HG03025 (cell line): Measurements from ENCODE around the gene NME4.
"Not testable (repeated sequence)": the region's sequence is repeated elsewhere in the genome, so short reads cannot be mapped to it uniquely, and the experiment has no call there.

Experiments
- ATAC-seq: cut with Tn5 transposase; IDR thresholded peaks from one replicate; pipeline ENCODE4 v1.9.1; 2021; ENCODE audit warnings: mild to moderate bottlenecking, moderate library complexity; ENCODE audit not compliant: unreplicated experiment, low FRiP score

Gene NME4

GRCh38 chr16:396199-396598 is 800 bp upstream of the NME4 start:
- ATAC-seq: no peak

GRCh38 chr16:396605-397004 is 394 bp upstream of the NME4 start:
- no peak for ATAC-seq

GRCh38 chr16:397736-398332 is 835 bp downstream of the NME4 start:
- no peak for ATAC-seq

GRCh38 chr16:398561-399339 is 1.8 kb downstream of the NME4 start:
- ATAC-seq: no peak

GRCh38 chr16:399340-400019 is 2.5 kb downstream of the NME4 start:
- ATAC-seq: no peak

GRCh38 chr16:400061-400591 is 3.1 kb downstream of the NME4 start:
- ATAC-seq: no peak

GRCh38 chr16:401468-402348 is 4.7 kb downstream of the NME4 start, which contains the start of gene DECR2:
DECR2 (plus strand) TSS chr16:401885; CDS start chr16:401964, 79 bp downstream.
- no peak for ATAC-seq

- ATAC-seq: no peak
These were observed 8.0 kb downstream of the NME4 start for GRCh38 chr16:404971-405486.

GRCh38 chr16:405548-406506 is 8.8 kb downstream of the NME4 start:
- no peak for ATAC-seq

- ATAC-seq: no peak
These were observed 10.3 kb downstream of the NME4 start for GRCh38 chr16:407253-407652.

GRCh38 chr16:410516-411178 is 13.6 kb downstream of the NME4 start:
- no peak for ATAC-seq

- ATAC-seq: no peak
These were observed 14.7 kb downstream of the NME4 start for GRCh38 chr16:411576-412265.

- ATAC-seq: no peak
These were observed 17.6 kb downstream of the NME4 start for GRCh38 chr16:414395-415169.

- not testable (repeated sequence) for ATAC-seq
These were observed 18.1 kb downstream of the NME4 start for GRCh38 chr16:415170-415498.

GRCh38 chr16:422179-422578 is 25.2 kb downstream of the NME4 start:
- ATAC-seq: not testable (repeated sequence)

GRCh38 chr16:424033-424622 is 27.1 kb downstream of the NME4 start:
- ATAC-seq: no peak

- ATAC-seq: no peak
These were observed 27.7 kb downstream of the NME4 start for GRCh38 chr16:424623-425081.
